LNCaP clone FGC (cell line): Measurements from ENCODE around the gene MBD6.
"Not testable (repeated sequence)": the region's sequence is repeated elsewhere in the genome, so short reads cannot be mapped to it uniquely, and the experiment has no call there.

Source experiments
- DNase-seq: peaks from one replicate; pipeline ENCODE4 v3.0.0-alpha.2; 2011; ENCODE audit warnings: low read depth
- H3K4me3 ChIP-seq: 2 replicates; pipeline ENCODE4 v1.5.1; 2011; ENCODE audit warnings: mild to moderate bottlenecking, low read depth, low read length, control low read depth
- TF ChIP-seq, protein P1 (sequence below): IDR thresholded peaks from 2 replicates; pipeline ENCODE4 v1.5.1; 2012; ENCODE audit warnings: mild to moderate bottlenecking; ENCODE audit not compliant: control insufficient read depth, insufficient read depth; ENCODE audit errors: extremely low read depth

Gene MBD6

DNA sequence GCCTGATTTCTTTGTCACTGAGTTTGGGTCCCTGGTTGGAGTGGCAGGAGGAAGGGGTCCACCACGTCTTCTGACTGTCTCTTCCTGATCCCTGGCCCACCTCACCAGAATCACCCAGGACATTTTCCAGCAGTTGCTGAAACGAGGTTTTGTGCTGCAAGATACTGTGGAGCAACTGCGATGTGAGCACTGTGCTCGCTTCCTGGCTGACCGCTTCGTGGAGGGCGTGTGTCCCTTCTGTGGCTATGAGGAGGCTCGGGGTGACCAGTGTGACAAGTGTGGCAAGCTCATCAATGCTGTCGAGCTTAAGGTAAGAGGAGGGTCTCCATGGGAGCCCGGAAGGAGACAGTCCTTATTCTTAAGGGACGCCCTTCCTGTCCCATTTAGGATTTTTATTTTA is 22.4 kb upstream of the MBD6 start:
- TF ChIP-seq, protein P1, sequence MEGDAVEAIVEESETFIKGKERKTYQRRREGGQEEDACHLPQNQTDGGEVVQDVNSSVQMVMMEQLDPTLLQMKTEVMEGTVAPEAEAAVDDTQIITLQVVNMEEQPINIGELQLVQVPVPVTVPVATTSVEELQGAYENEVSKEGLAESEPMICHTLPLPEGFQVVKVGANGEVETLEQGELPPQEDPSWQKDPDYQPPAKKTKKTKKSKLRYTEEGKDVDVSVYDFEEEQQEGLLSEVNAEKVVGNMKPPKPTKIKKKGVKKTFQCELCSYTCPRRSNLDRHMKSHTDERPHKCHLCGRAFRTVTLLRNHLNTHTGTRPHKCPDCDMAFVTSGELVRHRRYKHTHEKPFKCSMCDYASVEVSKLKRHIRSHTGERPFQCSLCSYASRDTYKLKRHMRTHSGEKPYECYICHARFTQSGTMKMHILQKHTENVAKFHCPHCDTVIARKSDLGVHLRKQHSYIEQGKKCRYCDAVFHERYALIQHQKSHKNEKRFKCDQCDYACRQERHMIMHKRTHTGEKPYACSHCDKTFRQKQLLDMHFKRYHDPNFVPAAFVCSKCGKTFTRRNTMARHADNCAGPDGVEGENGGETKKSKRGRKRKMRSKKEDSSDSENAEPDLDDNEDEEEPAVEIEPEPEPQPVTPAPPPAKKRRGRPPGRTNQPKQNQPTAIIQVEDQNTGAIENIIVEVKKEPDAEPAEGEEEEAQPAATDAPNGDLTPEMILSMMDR = no peak
- no peak overlapping the region for H3K4me3 ChIP-seq

DNA sequence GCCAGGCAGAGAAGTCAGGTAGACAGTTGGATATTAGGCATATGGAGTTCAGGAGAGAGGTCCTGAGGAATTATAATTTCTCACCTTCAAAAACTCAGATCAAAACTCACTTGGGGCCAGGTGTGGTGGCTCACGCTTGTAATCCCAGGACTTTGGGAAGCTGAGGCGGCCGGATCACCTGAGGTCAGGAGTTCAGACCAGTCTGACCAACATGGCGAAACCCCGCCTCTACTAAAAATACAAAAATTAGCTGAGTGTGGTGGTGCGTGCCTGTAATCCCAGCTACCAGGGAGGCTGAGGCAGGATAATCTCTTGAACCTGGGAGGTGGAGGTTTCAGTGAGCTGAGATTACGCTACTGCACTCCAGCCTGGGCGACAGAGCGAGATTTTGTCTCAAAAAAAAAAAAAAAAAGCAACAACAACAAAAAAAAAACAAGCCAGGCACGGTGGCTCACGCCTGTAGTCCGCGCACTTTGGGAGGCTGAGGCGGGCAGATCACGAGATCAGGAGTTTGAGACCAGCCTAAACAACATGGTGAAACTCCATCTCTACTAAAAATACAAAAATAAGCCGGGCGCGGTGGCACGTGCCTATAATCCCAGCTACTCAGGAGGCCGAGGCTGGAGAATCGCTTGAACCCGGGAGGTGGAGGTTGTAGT is 20.2 kb upstream of the MBD6 start:
- H3K4me3 ChIP-seq, DNase-seq: not testable (repeated sequence)

More for the DNA sequence above, 22.4 kb upstream of the MBD6 start:
- no peak for DNase-seq

DNA sequence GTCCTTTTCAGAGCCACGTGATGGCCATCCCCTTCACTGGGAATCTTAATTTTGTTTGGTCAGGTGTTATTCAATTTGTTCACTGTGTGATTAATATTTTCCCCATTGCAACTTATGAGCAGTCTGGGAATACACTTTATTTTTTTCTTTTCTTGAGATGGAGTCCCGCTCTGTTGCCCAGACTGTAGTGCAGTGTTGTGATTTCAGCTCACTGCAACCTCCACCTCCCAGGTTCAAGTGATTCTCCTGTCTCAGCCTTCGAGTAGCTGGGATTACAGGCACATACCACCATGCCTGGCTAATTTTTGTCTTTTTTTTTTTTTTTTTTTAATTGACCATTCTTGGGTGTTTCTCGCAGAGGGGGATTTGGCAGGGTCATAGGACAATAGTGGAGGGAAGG is 16.1 kb upstream of the MBD6 start:
- not testable (repeated sequence) for DNase-seq, H3K4me3 ChIP-seq

DNA sequence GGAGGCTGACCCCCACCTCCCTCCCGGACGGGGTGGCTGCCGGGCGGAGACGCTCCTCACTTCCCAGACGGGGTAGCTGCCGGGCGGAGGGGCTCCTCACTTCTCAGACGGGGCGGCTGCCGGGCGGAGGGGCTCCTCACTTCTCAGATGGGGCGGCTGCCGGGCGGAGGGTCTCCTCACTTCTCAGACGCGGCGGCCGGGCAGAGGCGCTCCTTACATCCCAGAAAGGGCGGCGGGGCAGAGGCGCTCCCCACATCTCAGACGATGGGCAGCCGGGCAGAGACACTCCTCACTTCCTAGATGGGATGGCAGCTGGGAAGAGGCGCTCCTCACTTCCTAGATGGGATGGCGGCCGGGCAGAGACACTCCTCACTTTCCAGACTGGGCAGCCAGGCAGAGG is 14.8 kb upstream of the MBD6 start:
- DNase-seq, H3K4me3 ChIP-seq: not testable (repeated sequence)

DNA sequence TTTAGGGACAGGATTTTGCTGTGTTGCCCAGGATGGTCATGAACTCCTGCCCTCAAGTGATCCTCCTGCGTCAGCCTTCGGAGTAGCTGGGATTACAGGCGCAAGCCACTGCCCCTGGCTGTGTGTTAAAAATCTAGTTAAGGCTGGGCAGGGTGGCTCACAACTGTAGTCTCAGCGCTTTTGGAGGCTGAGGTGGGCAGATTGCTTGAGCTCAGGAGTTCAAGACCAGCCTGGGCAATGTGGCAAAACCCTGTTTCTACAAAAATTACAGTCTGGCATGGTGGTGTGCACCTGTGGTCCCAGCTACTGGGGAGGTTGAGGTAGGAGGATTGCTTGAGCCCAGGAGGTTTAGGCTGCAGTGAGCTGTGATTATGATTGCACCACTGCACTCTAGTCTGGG is 11.5 kb upstream of the MBD6 start:
- no peak overlapping the region for H3K4me3 ChIP-seq
- TF ChIP-seq, protein P1 = no peak
- no peak for DNase-seq

DNA sequence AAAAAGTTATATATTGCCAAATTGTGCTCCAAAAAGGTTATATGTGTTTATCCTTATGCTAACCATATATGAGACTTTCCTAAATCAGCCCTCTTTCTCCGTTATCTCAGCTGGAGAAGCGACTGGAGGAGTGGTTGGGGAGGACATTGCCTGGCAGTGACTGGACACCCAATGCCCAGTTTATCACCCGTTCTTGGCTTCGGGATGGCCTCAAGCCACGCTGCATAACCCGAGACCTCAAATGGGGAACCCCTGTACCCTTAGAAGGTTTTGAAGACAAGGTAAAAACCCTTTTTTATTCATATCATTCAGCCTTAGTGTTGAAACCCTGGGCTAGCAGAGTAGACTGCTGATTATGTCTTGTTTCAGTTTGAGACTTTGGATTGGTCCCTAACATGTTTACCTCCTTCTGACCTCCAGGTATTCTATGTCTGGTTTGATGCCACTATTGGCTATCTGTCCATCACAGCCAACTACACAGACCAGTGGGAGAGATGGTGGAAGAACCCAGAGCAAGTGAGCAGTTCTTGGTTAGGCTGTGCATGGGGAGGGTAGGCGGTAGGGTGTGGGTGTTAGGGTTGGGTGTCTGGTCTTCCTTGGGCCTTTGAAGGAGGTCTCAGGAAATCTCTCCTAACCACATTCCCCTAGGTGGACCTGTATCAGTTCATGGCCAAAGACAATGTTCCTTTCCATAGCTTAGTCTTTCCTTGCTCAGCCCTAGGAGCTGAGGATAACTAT is 10.9 kb upstream of the MBD6 start:
- no peak overlapping the region for H3K4me3 ChIP-seq
- no peak for DNase-seq
- TF ChIP-seq, protein P1 = no peak

DNA sequence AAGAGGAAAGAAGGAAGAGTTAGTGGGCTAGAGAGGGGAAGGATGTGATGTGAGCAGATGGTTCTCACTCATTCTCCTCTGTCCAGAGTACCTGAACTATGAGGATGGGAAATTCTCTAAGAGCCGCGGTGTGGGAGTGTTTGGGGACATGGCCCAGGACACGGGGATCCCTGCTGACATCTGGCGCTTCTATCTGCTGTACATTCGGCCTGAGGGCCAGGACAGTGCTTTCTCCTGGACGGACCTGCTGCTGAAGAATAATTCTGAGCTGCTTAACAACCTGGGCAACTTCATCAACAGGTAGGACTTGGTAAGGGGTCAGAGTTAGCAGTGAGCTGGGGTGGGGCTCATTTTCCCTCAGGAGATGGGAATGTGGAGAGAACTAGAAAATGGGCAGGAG is 10.0 kb upstream of the MBD6 start:
- TF ChIP-seq, protein P1 = no peak
- no peak overlapping the region for H3K4me3 ChIP-seq
- DNase-seq = no peak

DNA sequence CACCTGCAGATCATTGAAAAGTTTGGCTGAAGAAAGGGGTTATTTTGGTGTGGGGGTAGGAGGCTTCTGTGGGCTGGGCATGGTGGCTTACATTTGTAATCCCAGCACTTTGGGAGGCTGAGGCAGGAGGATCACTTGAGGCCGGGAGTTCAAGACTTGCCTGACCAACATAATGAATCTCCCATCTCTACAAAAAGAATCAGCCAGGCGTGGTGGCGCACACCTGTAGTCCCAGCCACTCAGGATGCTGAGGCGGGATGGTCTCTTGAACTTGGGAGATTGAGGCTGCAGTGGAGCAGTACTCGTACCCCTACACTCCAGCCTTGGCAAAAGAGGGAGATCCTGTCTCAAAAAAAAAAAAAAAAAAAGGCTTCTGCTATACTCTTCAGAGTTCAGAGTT is 9.4 kb upstream of the MBD6 start:
- H3K4me3 ChIP-seq = no peak overlapping the region
- no peak for DNase-seq
- TF ChIP-seq, protein P1 = no peak

DNA sequence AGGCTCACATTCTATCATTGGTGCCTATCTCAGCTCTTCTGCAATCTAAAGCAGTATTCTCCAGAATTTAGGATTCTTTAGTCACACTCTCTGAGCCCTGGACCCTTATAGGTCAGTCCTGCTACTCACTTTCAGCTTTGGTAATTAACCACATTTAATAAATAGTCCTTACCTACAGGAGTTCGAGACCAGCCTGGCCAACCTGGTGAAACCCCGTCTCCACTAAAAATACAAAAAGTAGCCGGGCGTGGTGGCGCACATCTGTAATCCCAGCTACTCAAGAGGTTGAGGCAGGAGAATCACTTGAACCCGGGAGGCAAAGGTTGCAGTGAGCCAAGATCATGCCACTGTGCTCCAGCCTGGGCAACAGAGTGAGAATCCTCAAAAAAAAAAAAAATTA is 8.9 kb upstream of the MBD6 start:
- not testable (repeated sequence) for H3K4me3 ChIP-seq, DNase-seq

DNA sequence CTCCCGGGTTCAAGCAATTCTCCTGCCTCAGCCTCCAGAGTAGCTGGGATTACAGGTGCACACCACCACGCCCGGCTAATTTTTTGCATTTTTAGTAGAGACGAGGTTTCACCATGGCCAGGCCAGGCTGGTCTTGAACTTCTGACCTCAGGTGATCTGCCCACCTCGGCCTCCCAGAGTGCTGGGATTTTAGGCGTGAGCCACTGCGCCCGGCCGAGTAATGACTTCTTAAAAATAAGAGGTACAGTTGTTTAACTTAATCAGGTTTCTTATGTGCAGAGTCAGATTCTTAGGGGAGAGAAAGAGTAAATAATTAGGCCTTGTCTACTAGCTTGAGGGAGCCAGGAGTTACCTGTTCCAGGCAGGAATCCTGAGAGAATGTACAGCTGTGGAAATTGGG is 8.4 kb upstream of the MBD6 start:
- H3K4me3 ChIP-seq, DNase-seq: not testable (repeated sequence)
